Measurements from ENCODE around the gene MS4A10. TPM values are rescaled to one million over a fixed set of nuclear protein-coding genes. Genes with fewer than 3 reads are reported as not detected.

Gene MS4A10
- total and polyA plus RNA-seq, 10 of the 15 experiments (the other 5 are each of a cell fraction or from before 2014, with no cell fraction given): not detected

DNA sequence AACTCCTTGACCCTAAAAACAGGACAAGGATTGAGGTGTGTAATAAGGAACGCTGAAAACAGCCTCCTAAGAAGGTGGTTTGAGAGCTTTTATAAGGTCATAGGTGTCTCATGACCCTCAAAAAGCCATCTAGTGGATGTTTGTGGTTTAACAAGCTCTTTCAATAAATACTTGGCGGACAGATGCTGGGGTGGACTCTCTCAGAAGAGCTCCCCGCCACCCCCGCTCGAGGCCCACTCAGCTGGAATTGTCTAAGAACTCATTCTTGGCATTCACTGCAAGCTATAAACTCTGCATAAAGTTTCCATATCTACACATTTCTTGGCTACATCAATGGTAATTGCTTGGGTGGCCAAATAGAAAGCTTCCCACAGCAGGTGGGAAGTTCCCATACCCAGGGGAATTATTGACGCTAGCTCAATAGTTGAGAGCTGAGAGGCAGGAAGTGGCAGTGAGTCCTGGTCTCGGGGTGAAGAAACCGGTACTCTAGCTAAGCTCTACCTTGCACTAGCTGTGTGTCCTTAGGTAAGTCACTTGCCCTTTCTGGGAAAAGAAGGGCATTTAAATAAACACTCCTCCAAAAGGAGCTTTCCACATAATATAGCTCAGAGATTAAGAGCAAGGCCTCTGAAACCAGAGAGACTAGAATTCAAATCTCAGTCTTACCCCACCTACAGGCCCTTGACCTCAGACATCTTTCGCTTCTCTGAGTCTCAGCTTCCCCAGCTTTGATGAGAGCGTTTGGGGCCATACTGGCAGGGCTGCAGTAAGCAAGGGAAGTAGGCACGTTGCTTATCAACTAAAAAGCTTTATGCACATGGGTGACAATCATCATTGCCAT, 22.1 kb upstream of the MS4A10 start (continued):
- TF ChIP-seq, protein P1, sequence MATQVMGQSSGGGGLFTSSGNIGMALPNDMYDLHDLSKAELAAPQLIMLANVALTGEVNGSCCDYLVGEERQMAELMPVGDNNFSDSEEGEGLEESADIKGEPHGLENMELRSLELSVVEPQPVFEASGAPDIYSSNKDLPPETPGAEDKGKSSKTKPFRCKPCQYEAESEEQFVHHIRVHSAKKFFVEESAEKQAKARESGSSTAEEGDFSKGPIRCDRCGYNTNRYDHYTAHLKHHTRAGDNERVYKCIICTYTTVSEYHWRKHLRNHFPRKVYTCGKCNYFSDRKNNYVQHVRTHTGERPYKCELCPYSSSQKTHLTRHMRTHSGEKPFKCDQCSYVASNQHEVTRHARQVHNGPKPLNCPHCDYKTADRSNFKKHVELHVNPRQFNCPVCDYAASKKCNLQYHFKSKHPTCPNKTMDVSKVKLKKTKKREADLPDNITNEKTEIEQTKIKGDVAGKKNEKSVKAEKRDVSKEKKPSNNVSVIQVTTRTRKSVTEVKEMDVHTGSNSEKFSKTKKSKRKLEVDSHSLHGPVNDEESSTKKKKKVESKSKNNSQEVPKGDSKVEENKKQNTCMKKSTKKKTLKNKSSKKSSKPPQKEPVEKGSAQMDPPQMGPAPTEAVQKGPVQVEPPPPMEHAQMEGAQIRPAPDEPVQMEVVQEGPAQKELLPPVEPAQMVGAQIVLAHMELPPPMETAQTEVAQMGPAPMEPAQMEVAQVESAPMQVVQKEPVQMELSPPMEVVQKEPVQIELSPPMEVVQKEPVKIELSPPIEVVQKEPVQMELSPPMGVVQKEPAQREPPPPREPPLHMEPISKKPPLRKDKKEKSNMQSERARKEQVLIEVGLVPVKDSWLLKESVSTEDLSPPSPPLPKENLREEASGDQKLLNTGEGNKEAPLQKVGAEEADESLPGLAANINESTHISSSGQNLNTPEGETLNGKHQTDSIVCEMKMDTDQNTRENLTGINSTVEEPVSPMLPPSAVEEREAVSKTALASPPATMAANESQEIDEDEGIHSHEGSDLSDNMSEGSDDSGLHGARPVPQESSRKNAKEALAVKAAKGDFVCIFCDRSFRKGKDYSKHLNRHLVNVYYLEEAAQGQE (IDR thresholded peaks at IDR 0.05; ENCODE audit: low read depth, low read length): no peak
- TF ChIP-seq SUZ12 (IDR thresholded peaks at IDR 0.05; ENCODE audit: unreplicated experiment) (no peak), YY1 (IDR thresholded peaks at IDR 0.05; ENCODE audit: low read depth, low read length) (0 out of 2 replicates have a peak, but pooled peaks have one; percentile 43), POLR2AphosphoS2 (IDR thresholded peaks at IDR 0.05; ENCODE audit: low read depth, low read length) (no peak), RAD21 (IDR thresholded peaks at IDR 0.05; ENCODE audit: insufficient read depth, low read depth, low read length) (peak; percentile 36; the same call in 1 of the 2 replicates), ZNF274 (IDR thresholded peaks at IDR 0.05; ENCODE audit: insufficient read depth, insufficient read length) (no peak), ESRRA (IDR thresholded peaks at IDR 0.05; ENCODE audit: low read length) (no peak), FOXK2 (IDR thresholded peaks at IDR 0.05) (no peak), BACH1 (IDR thresholded peaks at IDR 0.05; ENCODE audit: borderline replicate concordance) (no peak), ZBED1 (IDR thresholded peaks at IDR 0.05; ENCODE audit: borderline replicate concordance) (no peak; the same call in 1 of the 2 replicates), FOS (IDR thresholded peaks at IDR 0.05; ENCODE audit: borderline replicate concordance, extremely low read depth, insufficient read length) (no peak), RAD51 (IDR thresholded peaks at IDR 0.05) (no peak), TBL1XR1 (IDR thresholded peaks at IDR 0.05; ENCODE audit: low read depth, low read length) (no peak), KLF5 (IDR thresholded peaks at IDR 0.05; ENCODE audit: partially characterized antibody) (no peak), SREBF1 (IDR thresholded peaks at IDR 0.05; ENCODE audit: low read length) (no peak), SMC3 (IDR thresholded peaks at IDR 0.05; ENCODE audit: borderline replicate concordance, low read length) (peak; percentile 43; the same call in 1 of the 2 replicates), FOXM1 (IDR thresholded peaks at IDR 0.05; ENCODE audit: low read depth, low read length) (no peak; the same call in none of the 2 replicates), NBN (IDR thresholded peaks at IDR 0.05) (peak; percentile 83), IKZF1 (conservative IDR thresholded peaks at IDR 0.05) (peak; percentile 74), YBX1 (IDR thresholded peaks at IDR 0.05) (no peak), CHD1 (IDR thresholded peaks at IDR 0.05; ENCODE audit: low read depth, low read length) (no peak)
- TF ChIP-seq, protein P2, sequence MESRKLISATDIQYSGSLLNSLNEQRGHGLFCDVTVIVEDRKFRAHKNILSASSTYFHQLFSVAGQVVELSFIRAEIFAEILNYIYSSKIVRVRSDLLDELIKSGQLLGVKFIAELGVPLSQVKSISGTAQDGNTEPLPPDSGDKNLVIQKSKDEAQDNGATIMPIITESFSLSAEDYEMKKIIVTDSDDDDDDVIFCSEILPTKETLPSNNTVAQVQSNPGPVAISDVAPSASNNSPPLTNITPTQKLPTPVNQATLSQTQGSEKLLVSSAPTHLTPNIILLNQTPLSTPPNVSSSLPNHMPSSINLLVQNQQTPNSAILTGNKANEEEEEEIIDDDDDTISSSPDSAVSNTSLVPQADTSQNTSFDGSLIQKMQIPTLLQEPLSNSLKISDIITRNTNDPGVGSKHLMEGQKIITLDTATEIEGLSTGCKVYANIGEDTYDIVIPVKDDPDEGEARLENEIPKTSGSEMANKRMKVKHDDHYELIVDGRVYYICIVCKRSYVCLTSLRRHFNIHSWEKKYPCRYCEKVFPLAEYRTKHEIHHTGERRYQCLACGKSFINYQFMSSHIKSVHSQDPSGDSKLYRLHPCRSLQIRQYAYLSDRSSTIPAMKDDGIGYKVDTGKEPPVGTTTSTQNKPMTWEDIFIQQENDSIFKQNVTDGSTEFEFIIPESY (IDR thresholded peaks at IDR 0.05): no peak
- TF ChIP-seq, protein P3, sequence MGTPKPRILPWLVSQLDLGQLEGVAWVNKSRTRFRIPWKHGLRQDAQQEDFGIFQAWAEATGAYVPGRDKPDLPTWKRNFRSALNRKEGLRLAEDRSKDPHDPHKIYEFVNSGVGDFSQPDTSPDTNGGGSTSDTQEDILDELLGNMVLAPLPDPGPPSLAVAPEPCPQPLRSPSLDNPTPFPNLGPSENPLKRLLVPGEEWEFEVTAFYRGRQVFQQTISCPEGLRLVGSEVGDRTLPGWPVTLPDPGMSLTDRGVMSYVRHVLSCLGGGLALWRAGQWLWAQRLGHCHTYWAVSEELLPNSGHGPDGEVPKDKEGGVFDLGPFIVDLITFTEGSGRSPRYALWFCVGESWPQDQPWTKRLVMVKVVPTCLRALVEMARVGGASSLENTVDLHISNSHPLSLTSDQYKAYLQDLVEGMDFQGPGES (IDR thresholded peaks at IDR 0.05): 0 out of 2 replicates have a peak, but pooled peaks have one; percentile 40
- TF ChIP-seq, protein P4, sequence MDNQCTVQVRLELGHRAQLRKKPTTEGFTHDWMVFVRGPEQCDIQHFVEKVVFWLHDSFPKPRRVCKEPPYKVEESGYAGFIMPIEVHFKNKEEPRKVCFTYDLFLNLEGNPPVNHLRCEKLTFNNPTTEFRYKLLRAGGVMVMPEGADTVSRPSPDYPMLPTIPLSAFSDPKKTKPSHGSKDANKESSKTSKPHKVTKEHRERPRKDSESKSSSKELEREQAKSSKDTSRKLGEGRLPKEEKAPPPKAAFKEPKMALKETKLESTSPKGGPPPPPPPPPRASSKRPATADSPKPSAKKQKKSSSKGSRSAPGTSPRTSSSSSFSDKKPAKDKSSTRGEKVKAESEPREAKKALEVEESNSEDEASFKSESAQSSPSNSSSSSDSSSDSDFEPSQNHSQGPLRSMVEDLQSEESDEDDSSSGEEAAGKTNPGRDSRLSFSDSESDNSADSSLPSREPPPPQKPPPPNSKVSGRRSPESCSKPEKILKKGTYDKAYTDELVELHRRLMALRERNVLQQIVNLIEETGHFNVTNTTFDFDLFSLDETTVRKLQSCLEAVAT (IDR thresholded peaks at IDR 0.05): peak; percentile 56
